K562 (cell line): ENCODE measurements around the gene CELA3B. TPM values are rescaled to one million over a fixed set of nuclear protein-coding genes. Genes with fewer than 3 reads are reported as not detected.

Source experiments
- ARID3B ChIP-seq: fragments of 250-450 bp; sonication (Bioruptor Pico); IDR thresholded peaks from 2 replicates; pipeline ENCODE4 v1.4.0; 2020; ENCODE audit warnings: borderline replicate concordance
- BHLHE40 ChIP-seq: IDR thresholded peaks from 2 replicates; pipeline ENCODE4 v1.6.1; 2011; ENCODE audit warnings: low read length, improper control_type of control experiment
- CREB3L1 ChIP-seq: fragments of 450-650 bp; IDR thresholded peaks from 2 replicates; pipeline ENCODE4 v1.6.1; 2014; ENCODE audit warnings: low read depth, mild to moderate bottlenecking, moderate library complexity, borderline replicate concordance
- FOXK1 ChIP-seq: sonication (generic); formaldehyde crosslinking; IDR thresholded peaks from 2 replicates; pipeline ENCODE4 v1.8.0; 2022; ENCODE audit warnings: missing genetic modification reagents, mild to moderate bottlenecking, borderline replicate concordance
- FOXP1 ChIP-seq: sonication (generic); formaldehyde crosslinking; IDR thresholded peaks from 2 replicates; pipeline ENCODE4 v1.8.0; 2022; ENCODE audit warnings: mild to moderate bottlenecking, missing genetic modification reagents
- HNRNPH1 ChIP-seq: fragments of 200-400 bp; formaldehyde crosslinking; optimal IDR thresholded peaks from 2 replicates; pipeline ENCODE3; 2017; ENCODE audit warnings: low read depth, mild to moderate bottlenecking, low read length, moderate library complexity
- MAZ ChIP-seq, 2 experiments: fragments of 450-650 bp in 1 of 2; sonication (generic) in 1 of 2; formaldehyde crosslinking; IDR thresholded peaks in 1 of 2; conservative IDR thresholded peaks in 1 of 2; 2 replicates each; pipeline versions ENCODE4 v1.4.0 to v1.5.0; 2020; ENCODE audit warnings: mild to moderate bottlenecking in 1 of 2, missing genetic modification reagents in 1 of 2
- MYBL2 ChIP-seq, 2 experiments: fragments of 450-650 bp in 1 of 2; sonication (generic) in 1 of 2; formaldehyde crosslinking in 1 of 2; IDR thresholded peaks; 2 replicates each; pipeline versions ENCODE4 v1.6.1 to v1.8.1; 2017 to 2022; ENCODE audit warnings: borderline replicate concordance in 1 of 2, inconsistent platforms in 1 of 2, low read depth in 1 of 2, mild to moderate bottlenecking in 1 of 2, missing genetic modification reagents in 1 of 2, moderate library complexity in 1 of 2
- NBN ChIP-seq: fragments of 450-650 bp; IDR thresholded peaks from 2 replicates; pipeline ENCODE4 v1.6.1; 2016; ENCODE audit warnings: low read depth, mild to moderate bottlenecking
- NR2F6 ChIP-seq: fragments of 450-650 bp; formaldehyde crosslinking; IDR thresholded peaks from 2 replicates; pipeline ENCODE4 v1.4.0; 2020; ENCODE audit warnings: mild to moderate bottlenecking
- NR3C1 ChIP-seq: sonication (generic); formaldehyde crosslinking; IDR thresholded peaks from 2 replicates; pipeline ENCODE4 v1.8.1; 2022; ENCODE audit warnings: missing genetic modification reagents
- RBM17 ChIP-seq: fragments of 200-400 bp; formaldehyde crosslinking; IDR thresholded peaks from 2 replicates; pipeline ENCODE4 v1.6.1; 2017; ENCODE audit warnings: low read depth, mild to moderate bottlenecking, low read length, borderline replicate concordance
- RFX1 ChIP-seq: fragments of 450-650 bp; IDR thresholded peaks from 2 replicates; pipeline ENCODE4 v1.6.1; 2016; ENCODE audit warnings: mild to moderate bottlenecking, moderate library complexity
- RHOXF2B ChIP-seq: fragments of 250-450 bp; sonication (Bioruptor Pico); conservative IDR thresholded peaks from 2 replicates; pipeline ENCODE4 v1.5.1; 2021
- SAFB ChIP-seq: fragments of 200-400 bp; formaldehyde crosslinking; IDR thresholded peaks from 2 replicates; pipeline ENCODE4 v1.6.1; 2017; ENCODE audit warnings: low read depth, low read length, borderline replicate concordance
- SIN3B ChIP-seq: fragments of 450-650 bp; IDR thresholded peaks from 2 replicates; pipeline ENCODE4 v1.6.1; 2017; ENCODE audit warnings: low read depth, mild to moderate bottlenecking, moderate library complexity
- SLC30A9 ChIP-seq: fragments of 250-450 bp; sonication (Bioruptor Pico); IDR thresholded peaks from 2 replicates; pipeline ENCODE4 v1.8.0; 2022; ENCODE audit warnings: mild to moderate bottlenecking, moderate library complexity
- SMARCC2 ChIP-seq: fragments of 450-650 bp; IDR thresholded peaks from 2 replicates; pipeline ENCODE4 v1.6.1; 2017; ENCODE audit warnings: antibody characterized with exemption, moderate library complexity, mild to moderate bottlenecking, low read depth
- SNIP1 ChIP-seq: fragments of 450-650 bp; IDR thresholded peaks from 2 replicates; pipeline ENCODE4 v1.7.1; 2017; ENCODE audit warnings: low read depth, mild to moderate bottlenecking
- SP1 ChIP-seq: sonication (generic); formaldehyde crosslinking; IDR thresholded peaks from 2 replicates; pipeline ENCODE4 v1.8.1; 2022; ENCODE audit warnings: mild to moderate bottlenecking, missing genetic modification reagents
- U2AF1 ChIP-seq: fragments of 200-400 bp; formaldehyde crosslinking; optimal IDR thresholded peaks from 2 replicates; pipeline ENCODE3; 2017; ENCODE audit warnings: mild to moderate bottlenecking, low read depth, low read length, moderate library complexity
- ZNF431 ChIP-seq: sonication (generic); formaldehyde crosslinking; IDR thresholded peaks from 2 replicates; pipeline ENCODE4 v1.8.0; 2022; ENCODE audit warnings: mild to moderate bottlenecking, missing genetic modification reagents
- ZNF785 ChIP-seq: fragments of 250-450 bp; sonication (Bioruptor Pico); IDR thresholded peaks from 2 replicates; pipeline ENCODE4 v1.4.0; 2020; ENCODE audit warnings: mild to moderate bottlenecking
- polyA plus RNA-seq, 8 experiments: library from polyadenylated mRNA; depleted of rRNA in 4 of 8; stranded (reverse) in 5 of 8; unstranded in 3 of 8; fragments of >200 nt; fragmentation: Nextera tagmentation in 2 of 8; fragmentation: Illumina TruSeq in 1 of 8; extraction: Ambion mirVana in 2 of 8; extraction: Trizol in 1 of 8; gene quantifications; 2 replicates each; pipeline versions ENCODE4 v1.2.1 to v1.2.3, GENCODE V29; 2011 to 2014; ENCODE audit warnings: inconsistent platforms in 1 of 8, missing spikeins in 1 of 8
- total RNA-seq, 7 experiments: library from RNA; depleted of rRNA in 6 of 7; stranded (reverse); fragments of >200 nt in 6 of 7; fragmentation: Illumina TruSeq in 2 of 7; extraction: Trizol in 2 of 7; gene quantifications; 2 replicates each; pipeline versions ENCODE4 v1.2.1 to v1.2.3, GENCODE V29; 2011 to 2021; ENCODE audit warnings: low replicate concordance in 1 of 7
- TF ChIP-seq, protein P1 (sequence below): fragments of 250-450 bp; sonication (Bioruptor Pico); IDR thresholded peaks from 2 replicates; pipeline ENCODE4 v1.8.0; 2022; ENCODE audit warnings: moderate library complexity, mild to moderate bottlenecking, inconsistent platforms

Gene CELA3B
- total and polyA plus RNA-seq, 9 of the 15 experiments (the other 6 are each of a cell fraction or from before 2014, with no cell fraction given), result 3.1 TPM; not detected in 8

- TF ChIP-seq SLC30A9 (CRISPR knock-in tag) (no peak), ZNF431 (no peak), FOXP1 (CRISPR knock-in tag) (no peak; the same call in 1 of the 2 replicates), CREB3L1 (0 out of 2 replicates have a peak, but pooled peaks have one; percentile 32), MAZ (CRISPR knock-in tag; conservative IDR thresholded peaks at IDR 0.05 in 1 of 2, IDR thresholded peaks at IDR 0.05 in 1 of 2) (peak; percentile 65 to 71; a peak in 2 of 4 replicates), BHLHE40 (peak; percentile 78), U2AF1 (no peak), MYBL2 (IDR thresholded peaks at IDR 0.05; ENCODE audit: low read depth) (no peak), MYBL2 (CRISPR knock-in tag; IDR thresholded peaks at IDR 0.05; ENCODE audit: borderline replicate concordance) (no peak), NBN (peak; percentile 57; the same call in 1 of the 2 replicates), ZNF785 (no peak), RBM17 (no peak), SP1 (CRISPR knock-in tag) (peak; percentile 43), FOXK1 (CRISPR knock-in tag) (no peak), SMARCC2 (peak; percentile 56; the same call in 1 of the 2 replicates), SIN3B (no peak), SAFB (no peak), ARID3B (CRISPR knock-in tag) (no peak), NR2F6 (CRISPR knock-in tag) (no peak), HNRNPH1 (no peak), NR3C1 (CRISPR knock-in tag) (no peak), SNIP1 (no peak), RFX1 (peak; percentile 88), RHOXF2B (CRISPR knock-in tag) (no peak)
- TF ChIP-seq, protein P1, sequence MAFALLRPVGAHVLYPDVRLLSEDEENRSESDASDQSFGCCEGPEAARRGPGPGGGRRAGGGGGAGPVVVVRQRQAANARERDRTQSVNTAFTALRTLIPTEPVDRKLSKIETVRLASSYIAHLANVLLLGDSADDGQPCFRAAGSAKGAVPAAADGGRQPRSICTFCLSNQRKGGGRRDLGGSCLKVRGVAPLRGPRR (CRISPR knock-in tag), result no peak
These were observed 42.0 kb downstream of the CELA3B start (continued) for GRCh38 chr1:22018583-22019559.
